Mucosa of descending colon (tissue), 3 donors: ENCODE results near the gene OR6C68. TPM values are rescaled to one million over a fixed set of nuclear protein-coding genes. Genes with fewer than 3 reads are reported as not detected.

Experiments used
- ATAC-seq: fragments of 200-7000 bp; cut with Tn5 transposase; one replicate; pipeline ENCODE4 v1.9.1; 2020; ENCODE audit warnings: mild to moderate bottlenecking, moderate library complexity
- DNase-seq, 3 donors: peaks; one replicate each; pipeline ENCODE4 v3.0.0-alpha.2; 2020
- H3K36me3 ChIP-seq: fragments of 200-600 bp; one replicate; pipeline ENCODE4 v1.8.0; 2021; ENCODE audit warnings: low read depth, mild to moderate bottlenecking
- H3K4me1 ChIP-seq: fragments of 200-600 bp; one replicate; pipeline ENCODE4 v1.8.0; 2021; ENCODE audit warnings: low read depth, mild to moderate bottlenecking
- H3K4me3 ChIP-seq: fragments of 200-600 bp; one replicate; pipeline ENCODE4 v1.8.0; 2021; ENCODE audit warnings: mild to moderate bottlenecking
- H3K9me3 ChIP-seq: fragments of 200-600 bp; one replicate; pipeline ENCODE4 v1.8.0; 2021; ENCODE audit warnings: mild to moderate bottlenecking
- CTCF ChIP-seq: fragments of 200-600 bp; IDR thresholded peaks from one replicate; pipeline ENCODE4 v1.8.0; 2022; ENCODE audit warnings: antibody characterized with exemption, mild to moderate bottlenecking
- intact Hi-C, 2 donors: fragments of 100-400 bp; cut with DNase I in 1 of 2; cut with micrococcal nuclease in 1 of 2; formaldehyde crosslinking; loops; one replicate each; pipeline versions ENCODE4 v1.11.0 to v1.11.1; 2022; cut with DNase I, micrococcal nuclease
- total RNA-seq, 3 donors: library from RNA; stranded (reverse); fragmentation: NEBNext Ultra II Directional in 2 of 3; extraction: Animal tissue kit (Norgen Biotek cat#: 25700) in 2 of 3; gene quantifications; one replicate each; pipeline versions ENCODE4 v1.2.1 to v1.2.4, GENCODE V29; 2021 to 2023
- donor health status: DM: no; HTN: no; CAD: no; lungs with moderate emphysema.
- donor health status: DM: no; HTN: no; CAD: no.
- donor health status: DM: no; HTN: yes; CAD: no.

The OR6C68 gene
- total RNA-seq, 3 donors from 2014 or later: not detected

GRCh38 chr12:55495490-55495889, 3.3 kb downstream of the OR6C68 start:
- no peak overlapping the region for H3K4me3 ChIP-seq
- no peaks in the 10 kb centered on the region for H3K9me3 ChIP-seq
- peaks cover 3% of the 10 kb centered on the region for H3K4me1 ChIP-seq
- DNase-seq (no peak), ATAC-seq (no peak)
- no peak for TF ChIP-seq CTCF
- intact Hi-C loops: no loop called here
- no peaks in the 10 kb centered on the region for H3K36me3 ChIP-seq

- no peak for TF ChIP-seq CTCF
- no peak overlapping the region for H3K4me3 ChIP-seq
- ATAC-seq (peak; percentile 7), DNase-seq (no peak)
- intact Hi-C loops: no loop called here
- no peaks in the 10 kb centered on the region for H3K9me3 ChIP-seq
- H3K4me1 ChIP-seq: peaks cover 3% of the 10 kb centered on the region
- H3K36me3 ChIP-seq: no peaks in the 10 kb centered on the region
Measured at GRCh38 chr12:55499231-55499630, 7.1 kb downstream of the OR6C68 start.

- H3K36me3 ChIP-seq: no peaks in the 10 kb centered on the region
- no peak for TF ChIP-seq CTCF
- intact Hi-C loops: no loop called here
- DNase-seq (peak in 1 of 3 donors; percentile 12), ATAC-seq (peak; percentile 96)
- H3K4me1 ChIP-seq: peaks cover 3% of the 10 kb centered on the region
- no peak overlapping the region for H3K4me3 ChIP-seq
- no peaks in the 10 kb centered on the region for H3K9me3 ChIP-seq
Measured at GRCh38 chr12:55499810-55500252, 7.7 kb downstream of the OR6C68 start.

GRCh38 chr12:55501601-55502000, 9.4 kb downstream of the OR6C68 start:
- DNase-seq (no peak), ATAC-seq (no peak)
- Histone ChIP-seq H3K9me3 (no peaks in the 10 kb centered on the region), H3K4me1 (peaks cover 3% of the 10 kb centered on the region), H3K36me3 (no peaks in the 10 kb centered on the region), H3K4me3 (no peak overlapping the region)
- no peak for TF ChIP-seq CTCF
- intact Hi-C loops: no loop called here

- intact Hi-C loops: no loop called here
- Histone ChIP-seq H3K4me3 (no peak overlapping the region), H3K36me3 (no peaks in the 10 kb centered on the region), H3K4me1 (no peaks in the 10 kb centered on the region), H3K9me3 (no peaks in the 10 kb centered on the region)
- TF ChIP-seq CTCF: no peak
- ATAC-seq: no peak
- DNase-seq: peak in 1 of 3 donors; percentile 3
Measured at GRCh38 chr12:55515696-55516095, 23.5 kb downstream of the OR6C68 start.

- DNase-seq: no peak
- TF ChIP-seq CTCF: no peak
- ATAC-seq: no peak
- intact Hi-C loops: no loop called here
- no peak overlapping the region for H3K4me3 ChIP-seq
- H3K36me3 ChIP-seq: no peaks in the 10 kb centered on the region
- H3K4me1 ChIP-seq: no peaks in the 10 kb centered on the region
- H3K9me3 ChIP-seq: peaks cover 2% of the 10 kb centered on the region
Measured at GRCh38 chr12:55516391-55516790, 24.2 kb downstream of the OR6C68 start.
